HG03175 (cell line): ENCODE data around the gene ATP5IF1.

Experiments used
- ATAC-seq: cut with Tn5 transposase; IDR thresholded peaks from one replicate; pipeline ENCODE4 v1.9.1; 2021; ENCODE audit warnings: mild to moderate bottlenecking, moderate library complexity; ENCODE audit not compliant: unreplicated experiment

The ATP5IF1 gene

GRCh38 chr1:28264897-28265296 is 29.0 kb downstream of the ATP5IF1 start:
- ATAC-seq, result no peak

GRCh38 chr1:28265577-28265976 is 29.7 kb downstream of the ATP5IF1 start:
- ATAC-seq, result no peak

- ATAC-seq, result no peak
These were observed 31.0 kb downstream of the ATP5IF1 start for GRCh38 chr1:28266920-28267322.

GRCh38 chr1:28267633-28268032 is 31.7 kb downstream of the ATP5IF1 start:
- no peak for ATAC-seq

GRCh38 chr1:28269529-28269928 is 33.6 kb downstream of the ATP5IF1 start:
- ATAC-seq, result no peak

- no peak for ATAC-seq
These were observed 36.4 kb downstream of the ATP5IF1 start for GRCh38 chr1:28272215-28272852.

GRCh38 chr1:28273216-28273860 is 37.4 kb downstream of the ATP5IF1 start:
- no peak for ATAC-seq

GRCh38 chr1:28278763-28279162 is 42.8 kb downstream of the ATP5IF1 start:
- ATAC-seq, result no peak

- no peak for ATAC-seq
These were observed 43.8 kb downstream of the ATP5IF1 start for GRCh38 chr1:28279721-28280120.

- ATAC-seq, result no peak
These were observed 44.6 kb downstream of the ATP5IF1 start for GRCh38 chr1:28280501-28280900.

GRCh38 chr1:28280977-28281381 is 45.1 kb downstream of the ATP5IF1 start:
- no peak for ATAC-seq

- no peak for ATAC-seq
These were observed 45.9 kb downstream of the ATP5IF1 start for GRCh38 chr1:28281608-28282425.

GRCh38 chr1:28282426-28283407 is 46.8 kb downstream of the ATP5IF1 start:
- no peak for ATAC-seq

- ATAC-seq, result no peak
These were observed 50.2 kb downstream of the ATP5IF1 start for GRCh38 chr1:28286111-28286510.
